GM21526 (cell line): ENCODE data around the gene CLEC3B.
"Not testable (repeated sequence)": the region's sequence is repeated elsewhere in the genome, so short reads cannot be mapped to it uniquely, and the experiment has no call there.

Source experiments
- ATAC-seq: cut with Tn5 transposase; IDR thresholded peaks from one replicate; pipeline ENCODE4 v1.9.1; 2021; ENCODE audit warnings: moderate library complexity; ENCODE audit not compliant: unreplicated experiment, low FRiP score

CLEC3B gene, protein sequence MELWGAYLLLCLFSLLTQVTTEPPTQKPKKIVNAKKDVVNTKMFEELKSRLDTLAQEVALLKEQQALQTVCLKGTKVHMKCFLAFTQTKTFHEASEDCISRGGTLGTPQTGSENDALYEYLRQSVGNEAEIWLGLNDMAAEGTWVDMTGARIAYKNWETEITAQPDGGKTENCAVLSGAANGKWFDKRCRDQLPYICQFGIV

GRCh38 chr3:45026038-45026437 lies at the start of gene CLEC3B:
TSS of gene CLEC3B (plus strand) at chr3:45026303. CDS start at chr3:45026363, 60 bp downstream.
- ATAC-seq = no peak

- no peak for ATAC-seq
Measured at GRCh38 chr3:44981220-44981619, 44.9 kb upstream of the CLEC3B start.

DNA sequence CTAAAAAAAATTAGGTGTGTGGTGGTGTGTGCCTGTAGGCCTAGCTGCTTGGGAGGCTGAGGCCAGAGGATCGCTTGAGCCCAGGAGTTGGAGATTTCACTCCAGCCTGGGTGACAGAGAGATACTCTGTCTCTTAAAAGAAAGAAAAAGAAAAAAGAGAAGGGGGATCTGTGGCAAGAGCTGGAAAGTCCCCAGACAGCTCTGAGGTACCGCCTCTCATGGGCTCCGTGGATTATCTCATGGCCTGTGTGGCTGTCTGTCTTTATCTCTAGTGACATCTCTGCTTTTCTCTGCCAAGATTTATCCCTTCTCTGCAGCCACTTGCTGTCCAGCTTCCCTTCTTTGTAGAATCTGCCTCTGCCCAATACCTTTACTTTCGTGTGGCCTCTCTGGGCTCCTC lies 44.4 kb upstream of the CLEC3B start:
- ATAC-seq = no peak

DNA sequence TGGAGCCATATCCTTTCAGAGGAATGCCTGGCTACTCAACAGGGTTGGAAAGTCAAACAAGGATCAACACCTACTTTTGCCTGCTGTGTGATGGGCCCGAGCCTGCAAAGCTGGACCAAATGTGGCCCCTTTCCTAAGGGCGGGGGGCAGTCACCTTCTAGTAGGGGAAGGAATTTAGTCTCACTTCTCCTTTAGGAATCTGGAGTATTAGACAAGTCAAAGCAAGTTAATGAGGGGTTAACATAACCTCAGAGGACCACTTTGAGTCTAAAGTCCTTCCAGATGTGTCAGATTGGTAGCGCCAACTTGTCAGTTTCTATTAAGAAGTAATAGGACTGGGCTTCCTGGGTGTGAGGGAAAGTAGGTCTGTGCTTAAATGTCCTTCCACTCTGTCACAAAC lies 43.3 kb upstream of the CLEC3B start:
- no peak for ATAC-seq

- ATAC-seq = no peak
Measured at GRCh38 chr3:44983484-44983941, 42.6 kb upstream of the CLEC3B start.

- ATAC-seq = no peak
Measured at GRCh38 chr3:44984335-44984734, 41.8 kb upstream of the CLEC3B start.

- ATAC-seq = not testable (repeated sequence)
Measured at GRCh38 chr3:44986330-44986729, 39.8 kb upstream of the CLEC3B start.

DNA sequence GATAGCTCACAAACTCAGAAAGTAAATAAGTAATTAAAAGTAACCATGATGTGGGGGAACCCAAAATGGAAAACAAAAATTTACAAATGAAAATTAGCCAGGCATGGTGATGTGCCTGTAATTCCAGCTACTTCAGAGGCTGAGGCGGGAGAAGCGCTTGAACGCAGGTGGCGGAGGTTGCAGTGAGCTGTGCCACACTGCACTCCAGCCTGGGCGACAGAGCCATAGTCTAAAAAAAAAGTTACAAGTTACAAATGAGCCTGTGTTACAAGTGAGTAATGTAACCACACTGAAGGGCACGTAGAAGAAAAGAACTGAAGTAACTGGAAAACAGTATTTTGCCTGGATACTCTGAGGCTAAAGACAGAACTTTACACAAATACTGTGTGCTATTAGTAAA lies 38.8 kb upstream of the CLEC3B start:
- no peak for ATAC-seq

- no peak for ATAC-seq
Measured at GRCh38 chr3:44988073-44988472, 38.0 kb upstream of the CLEC3B start.

GRCh38 chr3:44989141-44989540 lies 37.0 kb upstream of the CLEC3B start:
- ATAC-seq = no peak

GRCh38 chr3:44989636-44990373 lies 36.3 kb upstream of the CLEC3B start:
- ATAC-seq = no peak

DNA sequence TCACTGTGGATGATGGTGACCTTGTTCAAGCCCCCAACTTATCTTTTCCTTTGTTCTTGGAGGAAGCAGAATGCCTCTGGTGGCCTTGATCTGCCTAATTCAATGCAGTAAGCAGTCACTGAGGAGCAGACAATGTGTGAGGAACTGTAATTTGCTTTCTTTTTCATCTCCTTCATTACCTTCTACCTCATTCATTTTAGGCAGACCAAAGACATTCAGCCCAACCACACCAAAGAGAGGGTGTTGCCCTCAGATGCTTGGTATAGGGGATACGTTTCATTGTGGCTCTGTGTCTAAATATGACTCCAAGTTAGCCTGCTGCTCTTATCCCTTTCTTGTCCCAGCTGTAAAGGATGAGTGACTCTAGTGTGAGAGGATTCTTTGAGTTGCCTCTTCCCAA lies 34.8 kb upstream of the CLEC3B start:
- no peak for ATAC-seq

DNA sequence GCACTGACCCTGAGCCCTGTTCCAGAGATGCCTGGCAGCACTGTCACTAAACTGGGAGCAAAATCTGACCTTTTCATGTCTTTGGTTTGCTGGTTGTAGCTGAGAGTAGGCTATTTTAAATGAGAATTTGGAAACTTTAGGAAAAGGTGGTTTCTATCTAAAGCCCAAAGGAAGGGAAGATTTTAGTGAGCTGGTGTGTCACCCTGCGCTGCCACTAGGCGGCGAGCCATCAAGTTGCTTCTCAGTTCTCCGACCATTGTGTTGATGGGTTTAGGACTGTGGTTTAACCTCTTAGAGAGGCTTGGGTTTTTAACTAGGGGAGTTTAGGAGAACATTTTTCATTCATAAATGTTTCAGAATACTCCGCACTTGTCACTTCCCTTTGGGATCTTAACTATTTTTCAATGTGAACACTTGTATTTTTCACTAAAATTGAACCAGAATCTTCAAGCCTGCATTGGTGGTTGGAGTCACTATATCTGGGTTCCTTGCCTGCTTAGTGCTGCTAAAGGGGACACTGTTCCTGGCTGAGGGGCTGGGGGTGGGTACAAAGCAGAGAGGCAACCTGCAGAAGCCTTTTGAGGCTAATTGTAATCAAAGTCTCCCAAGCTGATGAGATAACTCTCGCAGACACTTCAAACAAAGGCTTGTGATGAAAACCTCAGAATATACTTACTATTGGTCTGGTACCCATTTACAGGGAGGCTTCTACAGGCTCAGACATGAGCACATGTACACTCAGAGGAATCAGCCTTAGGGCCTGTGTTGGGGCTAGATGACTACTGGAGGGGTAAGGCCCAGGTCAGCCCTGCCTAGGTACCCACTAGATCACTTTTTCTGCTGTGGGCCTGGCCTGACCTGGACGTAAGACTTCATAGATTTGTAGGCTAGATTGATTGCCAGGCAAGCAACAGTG lies 33.3 kb upstream of the CLEC3B start:
- ATAC-seq = no peak

GRCh38 chr3:44993471-44994205 lies 32.5 kb upstream of the CLEC3B start:
- no peak for ATAC-seq

DNA sequence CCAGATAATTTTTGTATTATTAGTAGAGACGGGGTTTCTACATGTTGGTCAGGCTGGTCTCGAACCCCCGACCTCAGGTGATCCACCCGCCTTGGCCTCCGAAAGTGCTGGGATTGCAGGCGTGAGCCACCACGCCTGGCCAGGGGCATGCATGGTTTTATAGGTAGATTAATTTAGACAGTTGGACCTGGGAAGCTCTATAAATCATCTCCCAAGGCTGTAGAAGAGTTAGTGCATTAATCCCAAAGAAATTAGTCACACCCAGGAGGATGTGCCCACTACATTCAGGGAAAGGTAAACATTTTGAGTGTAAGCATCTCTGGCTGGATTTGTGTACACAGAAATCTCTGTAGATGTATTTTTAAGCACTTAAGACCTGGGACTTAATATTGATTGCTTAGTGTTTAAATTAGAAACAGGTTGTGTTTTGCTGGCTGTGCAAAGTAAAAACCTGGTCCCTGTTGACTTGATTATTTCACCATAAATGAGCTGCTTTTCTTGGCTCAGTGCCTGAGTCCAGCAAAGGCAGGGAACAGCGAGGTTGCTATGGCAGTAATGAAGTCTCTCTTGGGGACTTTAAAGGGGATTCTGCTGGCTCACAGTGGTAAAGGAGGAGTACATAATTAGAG lies 30.8 kb upstream of the CLEC3B start:
- no peak for ATAC-seq

GRCh38 chr3:44996556-44996969 lies 29.5 kb upstream of the CLEC3B start:
- ATAC-seq = no peak

DNA sequence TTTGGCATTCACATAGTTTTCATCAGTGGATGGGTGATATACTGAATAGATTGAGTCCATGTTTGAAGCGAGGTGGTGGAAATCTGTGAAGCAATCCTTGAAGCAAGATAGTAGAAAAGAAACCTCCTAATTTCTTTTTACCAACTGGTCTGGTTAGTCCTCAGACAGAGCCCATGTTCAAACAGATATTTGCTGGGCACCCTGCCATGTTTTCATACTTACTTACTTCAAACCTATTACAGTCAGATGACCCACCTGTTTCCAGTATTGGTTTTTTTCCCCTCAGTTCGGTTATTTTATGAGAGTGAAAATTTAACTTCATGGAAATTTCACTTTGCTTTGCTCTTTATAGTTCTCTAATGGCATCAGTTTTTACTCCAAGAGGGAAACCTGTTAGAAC lies 26.3 kb upstream of the CLEC3B start:
- ATAC-seq = no peak

DNA sequence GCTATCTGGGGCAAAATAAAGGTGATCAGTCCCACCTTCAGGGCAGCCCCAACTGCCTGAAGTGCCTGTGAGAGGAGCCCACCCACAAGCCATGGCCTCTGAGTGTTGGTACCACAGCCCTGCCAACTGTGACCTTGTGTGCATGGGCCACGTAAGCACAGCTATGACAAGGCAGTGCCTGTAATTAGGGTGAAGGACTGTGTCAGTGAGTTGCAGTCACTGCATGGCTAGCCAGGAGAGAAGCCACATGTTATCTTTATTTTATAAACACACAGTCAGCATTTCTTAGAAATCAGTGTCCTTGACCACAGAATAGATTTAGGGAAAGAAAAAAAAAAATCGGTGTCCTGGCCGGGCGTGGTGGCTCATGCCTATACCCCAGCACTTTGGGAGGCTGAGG lies 25.3 kb upstream of the CLEC3B start:
- no peak for ATAC-seq

- no peak for ATAC-seq
Measured at GRCh38 chr3:45001738-45002137, 24.4 kb upstream of the CLEC3B start.

DNA sequence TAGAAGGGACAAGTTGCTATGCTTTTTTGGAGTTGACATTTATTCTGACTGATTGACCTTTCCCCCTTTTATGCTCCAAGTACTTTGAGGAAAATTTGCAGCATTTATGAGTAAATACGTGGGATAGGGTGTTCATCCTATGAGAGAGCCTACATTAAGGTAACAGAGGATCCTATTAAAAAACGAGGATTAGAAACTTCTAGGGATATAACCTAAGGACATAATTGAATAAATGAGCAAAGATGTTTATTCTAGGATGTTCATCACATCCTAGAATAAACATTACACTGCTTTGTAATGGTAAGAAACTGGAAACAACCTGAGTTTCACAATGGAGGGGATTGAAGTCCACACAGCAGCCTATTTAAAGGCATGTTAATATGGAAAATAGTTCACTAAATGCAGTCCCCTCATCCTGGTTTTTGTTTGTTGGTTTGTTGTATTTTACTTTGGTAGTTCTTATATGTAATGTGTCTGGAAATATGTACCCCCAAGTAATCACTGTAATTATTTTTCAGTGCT lies 23.9 kb upstream of the CLEC3B start:
- no peak for ATAC-seq
